Gastroesophageal sphincter (tissue), 4 donors: ENCODE results near the gene SH3TC2. TPM values are rescaled to one million over a fixed set of nuclear protein-coding genes. Genes with fewer than 3 reads are reported as not detected.

Experiments
- ATAC-seq: fragments of 150-250 bp; one replicate; pipeline ENCODE4 v1.9.1; 2016; ENCODE audit warnings: mild to moderate bottlenecking, moderate library complexity
- H3K27ac ChIP-seq, 4 donors: fragments of 200-600 bp; sonication (generic) in 3 of 4; 1 replicate in 3 of 4; 2 replicates in 1 of 4; pipeline ENCODE4 v1.5.1; 2016 to 2019
- H3K27me3 ChIP-seq: fragments of 200-600 bp; sonication (generic); one replicate; pipeline ENCODE4 v1.5.1; 2019
- H3K36me3 ChIP-seq, 2 donors: fragments of 200-600 bp; sonication (generic); one replicate each; pipeline ENCODE4 v1.5.1; 2019; ENCODE audit warnings: control low read depth in 1 of 2
- H3K4me1 ChIP-seq, 3 donors: fragments of 200-600 bp; sonication (generic); 1 replicate in 2 of 3; 2 replicates in 1 of 3; pipeline ENCODE4 v1.5.1; 2016 to 2019; ENCODE audit warnings: control low read depth in 2 of 3
- H3K4me3 ChIP-seq, 2 donors: fragments of 200-600 bp; sonication (generic); one replicate each; pipeline ENCODE4 v1.5.1; 2019; ENCODE audit warnings: mild to moderate bottlenecking in 1 of 2, moderate library complexity in 1 of 2
- H3K9me3 ChIP-seq, 3 donors: fragments of 200-600 bp; sonication (generic); one replicate each; pipeline ENCODE4 v1.5.1; 2017 to 2019; ENCODE audit warnings: control low read depth in 2 of 3
- EP300 ChIP-seq: sonication (generic); formaldehyde crosslinking; IDR thresholded peaks from one replicate; pipeline ENCODE4 v1.6.1; 2017; ENCODE audit warnings: antibody characterized with exemption, mild to moderate bottlenecking
- POLR2A ChIP-seq, 2 donors: fragments of 450-650 bp; IDR thresholded peaks; one replicate each; pipeline ENCODE4 v1.6.1; 2017; ENCODE audit warnings: antibody characterized with exemption in 2 of 2, mild to moderate bottlenecking in 2 of 2, moderate library complexity in 1 of 2
- POLR2AphosphoS5 ChIP-seq: sonication (generic); formaldehyde crosslinking; IDR thresholded peaks from one replicate; pipeline ENCODE4 v1.6.1; 2017; ENCODE audit warnings: antibody characterized with exemption
- WGBS, 2 donors: methylation state at CpG; one replicate each; pipeline ENCODE4 v1.1.5; 2018; ENCODE audit warnings: low coverage in 1 of 2; 5-methylcytosine and 5-hydroxymethylcytosine counted together
- total RNA-seq, 4 donors: library from RNA; depleted of rRNA; stranded (reverse); fragments of >200 nt; gene quantifications; one replicate each; pipeline ENCODE4 v1.1.0, GENCODE V29; 2016
- TF ChIP-seq, protein P1 (sequence below), 4 experiments: fragments of 200-600 bp in 2 of 4; fragments of 450-650 bp in 2 of 4; sonication (generic) in 1 of 4; IDR thresholded peaks; one replicate each; pipeline ENCODE4 v1.5.1; 2017 to 2019; ENCODE audit warnings: antibody characterized with exemption in 4 of 4, mild to moderate bottlenecking in 2 of 4, moderate library complexity in 2 of 4

Gene SH3TC2
- total RNA-seq, 4 donors from 2014 or later = 2.3 to 5.0 (median 3.5) TPM

DNA sequence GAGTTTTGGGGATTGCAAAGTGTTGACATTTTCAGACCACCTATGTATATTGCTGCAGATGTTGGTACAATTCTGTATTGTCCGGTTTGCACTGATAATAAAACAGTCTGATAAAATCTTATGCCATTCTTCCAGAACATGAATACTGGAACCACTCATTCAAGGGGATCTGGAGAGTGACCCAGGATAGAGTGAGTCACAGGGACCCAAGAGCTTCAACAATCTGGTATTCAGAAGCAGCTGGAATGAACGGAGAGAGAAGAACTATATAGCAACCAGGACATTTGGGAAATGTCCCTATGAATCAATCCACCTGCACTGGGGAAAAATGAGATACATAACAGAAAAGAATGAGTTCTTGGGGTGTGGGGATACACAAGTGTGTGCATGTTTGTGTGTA, 73.3 kb downstream of the SH3TC2 start:
- no peaks in the 10 kb centered on the region for H3K27me3 ChIP-seq
- no peaks in the 10 kb centered on the region for H3K9me3 ChIP-seq
- no peaks in the 10 kb centered on the region for H3K4me1 ChIP-seq
- no peaks in the 10 kb centered on the region for H3K36me3 ChIP-seq
- WGBS, 2 donors = 56 to 67% methylated on average over 1 to 2 of the region's 2 CpGs
- H3K27ac ChIP-seq = no peak overlapping the region
- no peak for ATAC-seq
- H3K4me3 ChIP-seq = no peak overlapping the region
- TF ChIP-seq EP300 = no peak
- no peak for TF ChIP-seq POLR2AphosphoS5
- TF ChIP-seq, protein P1, sequence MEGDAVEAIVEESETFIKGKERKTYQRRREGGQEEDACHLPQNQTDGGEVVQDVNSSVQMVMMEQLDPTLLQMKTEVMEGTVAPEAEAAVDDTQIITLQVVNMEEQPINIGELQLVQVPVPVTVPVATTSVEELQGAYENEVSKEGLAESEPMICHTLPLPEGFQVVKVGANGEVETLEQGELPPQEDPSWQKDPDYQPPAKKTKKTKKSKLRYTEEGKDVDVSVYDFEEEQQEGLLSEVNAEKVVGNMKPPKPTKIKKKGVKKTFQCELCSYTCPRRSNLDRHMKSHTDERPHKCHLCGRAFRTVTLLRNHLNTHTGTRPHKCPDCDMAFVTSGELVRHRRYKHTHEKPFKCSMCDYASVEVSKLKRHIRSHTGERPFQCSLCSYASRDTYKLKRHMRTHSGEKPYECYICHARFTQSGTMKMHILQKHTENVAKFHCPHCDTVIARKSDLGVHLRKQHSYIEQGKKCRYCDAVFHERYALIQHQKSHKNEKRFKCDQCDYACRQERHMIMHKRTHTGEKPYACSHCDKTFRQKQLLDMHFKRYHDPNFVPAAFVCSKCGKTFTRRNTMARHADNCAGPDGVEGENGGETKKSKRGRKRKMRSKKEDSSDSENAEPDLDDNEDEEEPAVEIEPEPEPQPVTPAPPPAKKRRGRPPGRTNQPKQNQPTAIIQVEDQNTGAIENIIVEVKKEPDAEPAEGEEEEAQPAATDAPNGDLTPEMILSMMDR (IDR thresholded peaks at IDR 0.05) = no peak
- no peak for TF ChIP-seq POLR2A (IDR thresholded peaks at IDR 0.05)

DNA sequence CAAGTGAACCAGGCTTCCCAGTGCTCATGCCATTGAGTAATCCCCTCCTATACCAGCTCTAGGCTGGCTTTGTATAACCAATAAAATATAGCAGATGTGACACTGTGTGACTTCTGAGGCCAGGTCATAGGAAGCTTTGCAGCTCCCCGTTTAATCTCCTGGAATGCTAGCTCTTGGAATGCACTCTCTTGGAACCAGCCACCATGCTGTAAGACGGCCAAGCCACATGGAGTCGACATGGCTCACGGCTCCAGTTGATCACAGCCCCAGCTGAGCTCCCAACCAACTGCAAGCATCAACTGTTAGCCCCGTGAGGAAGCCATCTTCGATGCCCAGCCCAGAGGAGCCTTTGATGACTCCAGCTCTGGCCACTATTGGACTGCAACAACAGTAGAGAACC, 74.5 kb downstream of the SH3TC2 start:
- no peak overlapping the region for H3K27ac ChIP-seq
- no peaks in the 10 kb centered on the region for H3K36me3 ChIP-seq
- no peak overlapping the region for H3K4me3 ChIP-seq
- H3K27me3 ChIP-seq = no peaks in the 10 kb centered on the region
- no peak for TF ChIP-seq POLR2AphosphoS5
- no peak for TF ChIP-seq EP300
- TF ChIP-seq, protein P1 (IDR thresholded peaks at IDR 0.05) = no peak
- no peaks in the 10 kb centered on the region for H3K4me1 ChIP-seq
- no peak for ATAC-seq
- WGBS, 2 donors = 87% methylated on average over 3 of the region's 6 CpGs; no CpG with 5 or more reads in 1 of the 2 donors
- no peaks in the 10 kb centered on the region for H3K9me3 ChIP-seq

DNA sequence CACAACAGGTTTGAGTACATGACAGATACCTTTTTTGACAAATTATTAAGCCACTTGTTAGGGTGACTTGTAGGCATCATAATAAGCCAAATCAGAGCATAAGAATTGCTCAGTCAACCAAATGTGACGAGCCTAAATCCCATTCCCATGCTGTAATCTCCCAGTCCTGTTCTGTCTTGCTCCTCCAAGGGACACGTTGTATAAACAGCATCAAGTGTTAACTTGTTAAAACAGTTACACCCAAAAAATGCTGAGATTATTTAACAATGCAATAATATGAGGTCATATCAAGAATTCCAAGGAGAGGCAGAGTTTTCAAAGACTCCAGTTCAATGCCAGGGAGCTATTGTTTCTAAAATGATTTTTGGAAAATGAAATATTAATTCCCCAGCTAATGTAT, 76.2 kb downstream of the SH3TC2 start:
- Histone ChIP-seq H3K36me3 (no peaks in the 10 kb centered on the region), H3K4me1 (peaks cover 0 to 2% (median 0%) of the 10 kb centered on the region in 3 donors), H3K9me3 (no peaks in the 10 kb centered on the region), H3K4me3 (no peak overlapping the region), H3K27me3 (no peaks in the 10 kb centered on the region), H3K27ac (no peak overlapping the region)
- 50 to 69% methylated on average over 2 of the region's 2 CpGs for WGBS, 2 donors
- TF ChIP-seq, protein P1 (IDR thresholded peaks at IDR 0.05) = no peak
- no peak for TF ChIP-seq POLR2AphosphoS5
- no peak for TF ChIP-seq POLR2A (IDR thresholded peaks at IDR 0.05)
- TF ChIP-seq EP300 = no peak
- ATAC-seq = peak; percentile 51

DNA sequence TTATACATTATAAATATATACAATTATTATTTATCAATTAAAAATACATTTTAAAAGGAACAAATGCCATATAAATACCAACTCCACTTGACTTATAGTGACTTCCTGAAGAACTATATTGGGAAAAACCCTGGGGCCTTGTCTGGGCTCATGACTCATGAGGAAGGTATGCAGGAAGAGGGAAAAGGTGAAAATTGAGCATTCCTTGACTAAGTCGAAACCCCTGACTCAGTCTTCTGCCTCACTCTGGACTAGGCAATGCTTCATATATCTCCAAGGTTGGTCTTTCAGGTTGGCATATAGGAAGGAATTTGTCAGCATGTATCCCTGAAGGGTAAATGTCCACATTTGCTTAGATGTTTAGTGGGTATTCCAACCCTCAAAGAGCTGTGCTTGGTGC, 78.5 kb downstream of the SH3TC2 start:
- Histone ChIP-seq H3K4me1 (peaks cover 0 to 11% (median 0%) of the 10 kb centered on the region in 3 donors), H3K27me3 (no peaks in the 10 kb centered on the region), H3K27ac (no peak overlapping the region), H3K9me3 (no peaks in the 10 kb centered on the region), H3K36me3 (no peaks in the 10 kb centered on the region), H3K4me3 (no peak overlapping the region)
- TF ChIP-seq POLR2AphosphoS5 (no peak), POLR2A (IDR thresholded peaks at IDR 0.05) (no peak)
- TF ChIP-seq, protein P1 (IDR thresholded peaks at IDR 0.05) = no peak
- no peak for ATAC-seq
- WGBS, 2 donors = 53 to 55% methylated on average over 1 of the region's 1 CpG

DNA sequence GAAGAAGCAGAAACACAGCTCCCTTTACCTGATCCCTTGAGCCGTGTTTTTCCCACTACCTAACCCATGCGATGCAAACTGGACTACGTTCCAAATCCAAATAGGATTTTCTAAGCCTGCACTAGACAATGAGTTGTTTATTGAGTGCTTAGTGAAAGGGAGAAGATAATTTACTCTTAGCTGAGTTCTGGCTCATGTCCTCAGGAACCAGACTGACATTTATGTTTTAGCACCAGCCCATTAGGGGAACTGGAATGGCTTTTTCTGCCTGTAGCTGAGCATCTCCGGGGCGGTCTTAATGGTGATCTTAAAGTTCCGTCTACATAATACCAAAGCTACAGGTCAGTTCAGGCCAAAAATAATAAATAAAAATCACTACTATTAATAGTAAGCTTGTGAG, 81.5 kb downstream of the SH3TC2 start:
- H3K4me3 ChIP-seq = no peak overlapping the region
- WGBS, 2 donors = 35 to 43% methylated on average over 4 to 5 of the region's 6 CpGs
- TF ChIP-seq POLR2AphosphoS5 (no peak), EP300 (no peak), POLR2A (IDR thresholded peaks at IDR 0.05) (no peak)
- TF ChIP-seq, protein P1 (IDR thresholded peaks at IDR 0.05) = no peak
- peaks cover 0 to 11% (median 0%) of the 10 kb centered on the region in 3 donors for H3K4me1 ChIP-seq
- ATAC-seq = no peak
- no peaks in the 10 kb centered on the region for H3K9me3 ChIP-seq
- no peaks in the 10 kb centered on the region for H3K36me3 ChIP-seq
- no peaks in the 10 kb centered on the region for H3K27me3 ChIP-seq
- H3K27ac ChIP-seq = no peak overlapping the region
